Panc1 (cell line): Measurements from ENCODE around the gene PRKCZ. TPM values are rescaled to one million over a fixed set of nuclear protein-coding genes. Genes with fewer than 3 reads are reported as not detected.

ENCODE experiments used
- ATAC-seq: fragments of 200-7000 bp; cut with Tn5 transposase; 2 replicates; pipeline ENCODE4 v1.9.1; 2020; ENCODE audit warnings: mild to moderate bottlenecking, moderate library complexity
- BruUV-seq: library from RNA; stranded (reverse); fragments of 400-500 nt; replicated peaks from 2 replicates; lab custom pipeline; 2021; lab: Mats Ljungman, UMichigan
- CTCF ChIA-PET: fragments of 300-600 bp; sonication (Branson Sonifier 250); formaldehyde crosslinking; loops from one replicate; lab custom pipeline; 2022; ENCODE audit warnings: antibody characterized with exemption; lab: Charles Lee
- POLR2A ChIA-PET: fragments of 300-600 bp; sonication (Branson Sonifier 250); formaldehyde crosslinking; loops from one replicate; lab custom pipeline; 2022; ENCODE audit warnings: antibody characterized with exemption; lab: Charles Lee
- DNase-seq: peaks from one replicate; pipeline ENCODE4 v3.0.0-alpha.2; 2010; ENCODE audit warnings: low read depth, low spot score
- H3K27ac ChIP-seq: 2 replicates; pipeline ENCODE4 v1.5.1; 2011; ENCODE audit warnings: mild to moderate bottlenecking, low read length, inconsistent platforms
- H3K27me3 ChIP-seq: fragments of 200-500 bp; sonication (Bioruptor generic); 2 replicates; pipeline ENCODE4 v1.6.0; 2014; ENCODE audit warnings: low read length, inconsistent platforms; ENCODE audit not compliant: control insufficient read depth, insufficient read depth
- H3K36me3 ChIP-seq: fragments of 200-500 bp; sonication (Bioruptor generic); 2 replicates; pipeline ENCODE4 v1.5.1; 2014; ENCODE audit warnings: inconsistent platforms, mild to moderate bottlenecking, low read length, moderate library complexity; ENCODE audit not compliant: control insufficient read depth, insufficient read depth
- H3K4me1 ChIP-seq: 2 replicates; pipeline ENCODE4 v1.5.1; 2011; ENCODE audit warnings: inconsistent platforms, mild to moderate bottlenecking, low read length, moderate library complexity; ENCODE audit not compliant: control insufficient read depth, insufficient read depth
- H3K4me3 ChIP-seq, 2 experiments: 2 replicates each; pipeline ENCODE4 v1.5.1; 2011 to 2012; ENCODE audit warnings: low read depth in 2 of 2, low read length in 2 of 2, mild to moderate bottlenecking in 2 of 2, inconsistent platforms in 1 of 2, moderate library complexity in 1 of 2
- H3K9me3 ChIP-seq: fragments of 200-500 bp; sonication (Bioruptor generic); 2 replicates; pipeline ENCODE4 v1.5.1; 2014; ENCODE audit warnings: low read depth, mild to moderate bottlenecking, inconsistent platforms, low read length, moderate library complexity; ENCODE audit not compliant: control insufficient read depth, insufficient read depth
- POLR2AphosphoS5 ChIP-seq: IDR thresholded peaks from 2 replicates; pipeline ENCODE4 v1.6.1; 2012; ENCODE audit warnings: mild to moderate bottlenecking, low read depth, low read length, moderate library complexity
- SIN3A ChIP-seq: IDR thresholded peaks from 2 replicates; pipeline ENCODE4 v1.6.1; 2012; ENCODE audit warnings: low read depth, mild to moderate bottlenecking, low read length, moderate library complexity, borderline replicate concordance; ENCODE audit not compliant: insufficient read depth
- TCF7L2 ChIP-seq: IDR thresholded peaks from 2 replicates; pipeline ENCODE4 v1.6.1; 2011; ENCODE audit warnings: mild to moderate bottlenecking, low read depth, low read length, inconsistent platforms
- in situ Hi-C: cut with HindIII; loops from 2 replicates; pipeline ENCODE4 v1.10.0; 2016; ENCODE audit warnings: low sequenced_read_pairs, low pct_unique_long_range_greater_than_20kb
- intact Hi-C: fragments of 100-400 bp; cut with micrococcal nuclease; formaldehyde crosslinking; loops from one replicate; pipeline ENCODE4 v1.10.0; 2022; ENCODE audit not compliant: unreplicated experiment
- total RNA-seq: library from RNA; stranded (reverse); gene quantifications from one replicate; pipeline ENCODE4 v1.2.1, GENCODE V29; 2021; ENCODE audit not compliant: unreplicated experiment
- TF ChIP-seq, protein P1 (sequence below): fragments of 450-650 bp; IDR thresholded peaks from 2 replicates; pipeline ENCODE4 v1.5.1; 2017; ENCODE audit warnings: mild to moderate bottlenecking
- TF ChIP-seq, protein P2 (sequence below), 2 experiments: IDR thresholded peaks; 2 replicates each; pipeline ENCODE4 v1.6.1; 2011 to 2012; ENCODE audit warnings: low read depth in 2 of 2, control low read depth in 1 of 2, low read length in 1 of 2, mild to moderate bottlenecking in 1 of 2, moderate library complexity in 1 of 2; ENCODE audit not compliant: insufficient read depth in 1 of 2

The PRKCZ gene
- total RNA-seq, 1 experiment from 2014 or later: 26.7 TPM

GRCh38 chr1:2090216-2090890 lies 40.1 kb downstream of the PRKCZ start:
- ChIA-PET CTCF (no interaction called here), POLR2A (no interaction called here)
- Histone ChIP-seq H3K4me1 (no peaks in the 10 kb centered on the region), H3K27me3 (no peaks in the 10 kb centered on the region), H3K4me3 (no peak overlapping the region), H3K27ac (no peak overlapping the region), H3K36me3 (no peaks in the 10 kb centered on the region), H3K9me3 (no peaks in the 10 kb centered on the region)
- intact Hi-C loops: no loop called here
- no peak for DNase-seq
- BruUV-seq: no TSS peak
- TF ChIP-seq SIN3A (no peak), TCF7L2 (no peak), POLR2AphosphoS5 (no peak)
- TF ChIP-seq, protein P1, sequence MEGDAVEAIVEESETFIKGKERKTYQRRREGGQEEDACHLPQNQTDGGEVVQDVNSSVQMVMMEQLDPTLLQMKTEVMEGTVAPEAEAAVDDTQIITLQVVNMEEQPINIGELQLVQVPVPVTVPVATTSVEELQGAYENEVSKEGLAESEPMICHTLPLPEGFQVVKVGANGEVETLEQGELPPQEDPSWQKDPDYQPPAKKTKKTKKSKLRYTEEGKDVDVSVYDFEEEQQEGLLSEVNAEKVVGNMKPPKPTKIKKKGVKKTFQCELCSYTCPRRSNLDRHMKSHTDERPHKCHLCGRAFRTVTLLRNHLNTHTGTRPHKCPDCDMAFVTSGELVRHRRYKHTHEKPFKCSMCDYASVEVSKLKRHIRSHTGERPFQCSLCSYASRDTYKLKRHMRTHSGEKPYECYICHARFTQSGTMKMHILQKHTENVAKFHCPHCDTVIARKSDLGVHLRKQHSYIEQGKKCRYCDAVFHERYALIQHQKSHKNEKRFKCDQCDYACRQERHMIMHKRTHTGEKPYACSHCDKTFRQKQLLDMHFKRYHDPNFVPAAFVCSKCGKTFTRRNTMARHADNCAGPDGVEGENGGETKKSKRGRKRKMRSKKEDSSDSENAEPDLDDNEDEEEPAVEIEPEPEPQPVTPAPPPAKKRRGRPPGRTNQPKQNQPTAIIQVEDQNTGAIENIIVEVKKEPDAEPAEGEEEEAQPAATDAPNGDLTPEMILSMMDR: no peak
- TF ChIP-seq, protein P2, sequence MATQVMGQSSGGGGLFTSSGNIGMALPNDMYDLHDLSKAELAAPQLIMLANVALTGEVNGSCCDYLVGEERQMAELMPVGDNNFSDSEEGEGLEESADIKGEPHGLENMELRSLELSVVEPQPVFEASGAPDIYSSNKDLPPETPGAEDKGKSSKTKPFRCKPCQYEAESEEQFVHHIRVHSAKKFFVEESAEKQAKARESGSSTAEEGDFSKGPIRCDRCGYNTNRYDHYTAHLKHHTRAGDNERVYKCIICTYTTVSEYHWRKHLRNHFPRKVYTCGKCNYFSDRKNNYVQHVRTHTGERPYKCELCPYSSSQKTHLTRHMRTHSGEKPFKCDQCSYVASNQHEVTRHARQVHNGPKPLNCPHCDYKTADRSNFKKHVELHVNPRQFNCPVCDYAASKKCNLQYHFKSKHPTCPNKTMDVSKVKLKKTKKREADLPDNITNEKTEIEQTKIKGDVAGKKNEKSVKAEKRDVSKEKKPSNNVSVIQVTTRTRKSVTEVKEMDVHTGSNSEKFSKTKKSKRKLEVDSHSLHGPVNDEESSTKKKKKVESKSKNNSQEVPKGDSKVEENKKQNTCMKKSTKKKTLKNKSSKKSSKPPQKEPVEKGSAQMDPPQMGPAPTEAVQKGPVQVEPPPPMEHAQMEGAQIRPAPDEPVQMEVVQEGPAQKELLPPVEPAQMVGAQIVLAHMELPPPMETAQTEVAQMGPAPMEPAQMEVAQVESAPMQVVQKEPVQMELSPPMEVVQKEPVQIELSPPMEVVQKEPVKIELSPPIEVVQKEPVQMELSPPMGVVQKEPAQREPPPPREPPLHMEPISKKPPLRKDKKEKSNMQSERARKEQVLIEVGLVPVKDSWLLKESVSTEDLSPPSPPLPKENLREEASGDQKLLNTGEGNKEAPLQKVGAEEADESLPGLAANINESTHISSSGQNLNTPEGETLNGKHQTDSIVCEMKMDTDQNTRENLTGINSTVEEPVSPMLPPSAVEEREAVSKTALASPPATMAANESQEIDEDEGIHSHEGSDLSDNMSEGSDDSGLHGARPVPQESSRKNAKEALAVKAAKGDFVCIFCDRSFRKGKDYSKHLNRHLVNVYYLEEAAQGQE (IDR thresholded peaks at IDR 0.05; ENCODE audit: insufficient read depth in 1 of 2, low read depth in 2 of 2, low read length in 1 of 2): no peak
- ATAC-seq: no peak
- in situ Hi-C loops: no loop called here

GRCh38 chr1:2091611-2092604 lies 41.7 kb downstream of the PRKCZ start:
- TF ChIP-seq TCF7L2 (no peak), POLR2AphosphoS5 (no peak), SIN3A (no peak)
- TF ChIP-seq, protein P1: no peak; the same call in 1 of the 2 replicates
- TF ChIP-seq, protein P2 (IDR thresholded peaks at IDR 0.05; ENCODE audit: insufficient read depth in 1 of 2, low read depth in 2 of 2, low read length in 1 of 2): no peak
- POLR2A ChIA-PET: no interaction called here
- no peak overlapping the region for H3K27ac ChIP-seq
- in situ Hi-C loops (no loop called here), intact Hi-C loops (no loop called here)
- DNase-seq (no peak), ATAC-seq (no peak)
- H3K27me3 ChIP-seq: no peaks in the 10 kb centered on the region
- H3K36me3 ChIP-seq: no peaks in the 10 kb centered on the region
- no peaks in the 10 kb centered on the region for H3K4me1 ChIP-seq
- no peaks in the 10 kb centered on the region for H3K9me3 ChIP-seq
- BruUV-seq: no TSS peak
- H3K4me3 ChIP-seq: no peak overlapping the region
- CTCF ChIA-PET: interaction anchor here (0.7 kb wide), 1 partner anchor 191 kb away, joined by 7 read pairs; no protein-coding TSS in a partner anchor
